Fibroblast of skin of abdomen (primary cell): Measurements from ENCODE around the gene TYMP.
A peak's percentile ranks its signal among the peaks of the same experiment; 100 is the strongest.

Experiments used
- DNase-seq: peaks from one replicate; pipeline ENCODE4 v3.0.0-alpha.2; 2013

The TYMP gene

DNA sequence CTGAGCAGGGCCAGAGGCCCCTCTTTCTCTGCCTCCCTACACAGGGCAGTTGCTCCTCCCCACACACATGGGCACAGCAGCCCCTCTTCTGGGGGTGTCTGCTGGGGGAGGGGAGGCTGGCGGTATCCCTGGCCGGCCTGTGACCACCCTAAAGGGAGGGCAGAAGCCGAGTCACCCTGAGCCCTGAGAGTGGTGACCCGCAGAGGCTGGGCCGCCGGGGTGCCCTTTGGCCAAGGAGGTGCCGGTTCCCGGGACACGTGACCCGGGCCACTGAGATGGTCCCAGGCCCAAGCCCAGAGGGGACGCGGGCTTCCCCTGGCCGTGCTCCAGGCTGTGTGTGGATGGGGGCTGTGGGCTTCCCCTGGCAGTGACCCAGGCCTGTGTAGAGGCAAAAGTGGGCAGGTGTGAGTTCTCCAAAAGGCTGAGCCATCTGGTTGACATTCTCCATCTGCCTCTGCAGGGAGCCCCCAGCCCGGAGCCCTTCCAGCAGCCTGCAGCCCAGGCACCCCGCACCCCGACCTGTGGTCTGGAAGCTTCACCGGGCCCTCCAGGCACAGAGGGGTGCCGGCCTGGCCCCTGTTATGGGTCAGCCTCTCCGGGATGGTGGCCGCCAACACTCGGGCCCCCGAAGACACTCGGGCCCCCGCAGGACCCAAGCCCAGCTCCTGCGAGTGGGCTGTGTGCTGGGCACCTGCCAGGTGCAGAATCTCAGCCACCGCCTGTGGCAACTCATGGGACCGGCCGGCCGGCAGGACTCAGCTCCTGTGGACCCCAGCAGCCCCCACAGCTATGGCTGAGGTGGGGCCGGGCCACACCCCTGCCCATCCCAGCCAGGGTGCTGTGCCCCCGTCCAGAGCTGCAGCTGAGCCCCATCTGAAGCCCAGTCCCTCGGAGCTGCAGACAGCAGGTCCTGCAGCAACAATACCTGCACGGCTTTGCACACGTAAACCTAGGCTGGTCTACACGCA, 47.4 kb downstream of the TYMP start:
- no peak for DNase-seq

DNA sequence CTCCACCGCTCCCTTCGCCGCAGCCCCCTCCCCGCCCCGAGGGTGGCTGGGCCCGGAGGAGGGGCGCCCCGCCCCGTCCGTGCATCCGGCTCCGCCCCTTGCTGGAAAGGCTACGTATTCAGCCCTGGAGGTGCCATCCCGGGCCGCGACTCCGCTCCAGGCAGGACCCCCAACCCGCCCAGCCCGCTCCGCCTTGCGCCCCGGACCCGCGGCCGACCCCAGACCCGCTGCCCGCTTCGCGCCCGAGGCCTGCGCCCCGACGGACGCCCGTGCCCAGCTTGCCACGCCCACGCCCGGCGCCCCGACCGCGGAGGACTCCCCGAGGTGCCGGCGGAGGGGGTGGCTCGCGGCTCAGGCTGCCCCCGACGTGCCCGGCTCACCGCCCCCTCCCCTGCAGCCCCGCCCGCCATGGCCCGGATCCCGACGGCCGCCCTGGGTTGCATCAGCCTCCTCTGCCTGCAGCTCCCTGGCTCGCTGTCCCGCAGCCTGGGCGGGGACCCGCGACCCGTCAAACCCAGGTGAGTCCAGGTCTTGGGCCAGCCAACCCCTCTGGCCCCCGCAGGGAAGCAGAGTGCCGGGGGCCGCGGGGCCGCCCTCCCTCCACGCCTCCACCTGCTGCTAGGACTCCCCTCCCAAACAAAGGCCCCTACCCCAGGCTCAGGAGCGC, 48.2 kb downstream of the TYMP start, which contains the start of gene ADM2:
ADM2 (plus strand) TSS at position 104 of the 667 bp plus-strand sequence; CDS start at position 409, 305 bp downstream.
- peak; percentile 45 for DNase-seq

DNA sequence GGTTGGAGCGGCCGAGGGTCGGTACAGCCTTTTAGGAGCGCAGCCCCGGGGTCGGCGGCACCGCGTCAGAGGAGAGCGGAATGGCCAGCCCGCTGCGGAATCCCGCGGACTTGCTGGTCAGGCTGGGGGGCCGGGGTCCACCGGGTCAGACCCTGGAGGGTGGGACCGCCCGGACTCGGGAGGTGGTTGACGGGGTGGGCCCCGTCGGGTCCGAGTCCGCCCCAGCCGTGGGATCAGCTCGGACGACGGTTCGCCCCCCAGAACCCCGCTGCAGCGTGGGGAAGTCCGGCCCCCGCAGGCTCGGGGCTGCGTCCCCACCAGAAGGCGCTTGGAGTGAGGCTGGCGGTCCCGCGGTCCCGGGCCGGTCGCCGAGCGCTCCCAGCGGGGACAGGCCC, 48.8 kb downstream of the TYMP start:
- no peak for DNase-seq

DNA sequence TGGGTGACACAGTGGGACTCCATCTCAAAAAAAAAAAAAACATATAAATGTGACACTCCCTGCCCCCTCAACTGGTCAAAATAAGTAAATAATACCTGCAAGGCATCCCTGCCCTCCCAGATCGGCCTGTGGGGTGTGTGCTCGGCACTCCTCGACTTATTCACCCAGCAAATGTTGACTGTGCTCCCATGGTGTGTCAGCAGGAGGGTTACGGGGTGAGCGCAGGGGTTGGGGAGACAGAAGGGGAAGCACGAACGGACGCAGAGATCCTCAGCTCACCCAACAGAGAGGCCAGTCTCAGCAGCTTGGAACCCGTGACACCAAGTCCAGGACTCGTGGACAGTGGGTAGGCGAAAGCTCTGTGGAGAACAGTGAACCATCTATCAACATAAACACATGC, 50.1 kb downstream of the TYMP start:
- no peak for DNase-seq

DNA sequence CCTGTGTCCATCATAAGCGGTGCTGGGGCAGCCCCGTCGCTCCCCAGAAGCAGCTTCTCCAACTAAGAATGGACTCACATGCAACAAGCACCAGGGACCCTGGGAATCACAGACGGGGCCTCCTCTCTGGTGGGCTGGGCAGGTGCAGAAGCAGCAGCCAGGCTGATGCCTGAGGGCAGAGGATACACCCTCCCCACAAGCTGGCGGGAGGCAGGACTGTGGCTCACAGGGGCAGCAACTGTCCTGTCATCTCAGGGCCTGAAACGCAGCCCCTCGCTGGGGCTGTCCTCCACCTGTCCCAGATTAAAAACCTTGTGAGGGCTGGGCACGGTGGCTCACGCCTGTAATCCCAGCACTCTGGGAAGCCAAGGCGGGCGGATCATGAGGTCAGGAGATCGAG, 51.9 kb downstream of the TYMP start:
- no peak for DNase-seq

DNA sequence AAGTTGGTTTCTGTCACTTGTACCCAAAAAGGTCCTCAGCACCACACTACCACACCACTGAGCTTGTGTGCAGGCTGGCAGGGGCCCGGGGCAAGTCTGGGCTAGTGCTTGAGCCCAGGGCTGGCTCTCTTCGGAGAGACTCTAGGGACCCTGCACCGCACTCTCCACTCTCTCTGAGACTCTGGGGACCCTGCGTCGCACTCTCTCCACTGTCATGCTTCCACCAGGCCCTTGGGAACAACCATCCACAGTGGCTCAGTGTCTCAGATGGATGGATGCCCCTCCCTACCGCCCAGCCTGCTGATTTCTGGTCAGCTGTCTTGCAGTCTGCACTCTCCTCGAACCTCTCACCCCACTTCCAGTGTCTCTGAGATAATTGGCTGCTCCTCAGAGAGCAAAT, 52.9 kb downstream of the TYMP start:
- no peak for DNase-seq
